ENCODE results near the gene KMT2D.

Gene KMT2D, protein sequence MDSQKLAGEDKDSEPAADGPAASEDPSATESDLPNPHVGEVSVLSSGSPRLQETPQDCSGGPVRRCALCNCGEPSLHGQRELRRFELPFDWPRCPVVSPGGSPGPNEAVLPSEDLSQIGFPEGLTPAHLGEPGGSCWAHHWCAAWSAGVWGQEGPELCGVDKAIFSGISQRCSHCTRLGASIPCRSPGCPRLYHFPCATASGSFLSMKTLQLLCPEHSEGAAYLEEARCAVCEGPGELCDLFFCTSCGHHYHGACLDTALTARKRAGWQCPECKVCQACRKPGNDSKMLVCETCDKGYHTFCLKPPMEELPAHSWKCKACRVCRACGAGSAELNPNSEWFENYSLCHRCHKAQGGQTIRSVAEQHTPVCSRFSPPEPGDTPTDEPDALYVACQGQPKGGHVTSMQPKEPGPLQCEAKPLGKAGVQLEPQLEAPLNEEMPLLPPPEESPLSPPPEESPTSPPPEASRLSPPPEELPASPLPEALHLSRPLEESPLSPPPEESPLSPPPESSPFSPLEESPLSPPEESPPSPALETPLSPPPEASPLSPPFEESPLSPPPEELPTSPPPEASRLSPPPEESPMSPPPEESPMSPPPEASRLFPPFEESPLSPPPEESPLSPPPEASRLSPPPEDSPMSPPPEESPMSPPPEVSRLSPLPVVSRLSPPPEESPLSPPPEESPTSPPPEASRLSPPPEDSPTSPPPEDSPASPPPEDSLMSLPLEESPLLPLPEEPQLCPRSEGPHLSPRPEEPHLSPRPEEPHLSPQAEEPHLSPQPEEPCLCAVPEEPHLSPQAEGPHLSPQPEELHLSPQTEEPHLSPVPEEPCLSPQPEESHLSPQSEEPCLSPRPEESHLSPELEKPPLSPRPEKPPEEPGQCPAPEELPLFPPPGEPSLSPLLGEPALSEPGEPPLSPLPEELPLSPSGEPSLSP (N-terminal part only)

GRCh38 chr12:49060237-49061156 is at the start of gene KMT2D:
Gene KMT2D, minus strand, starts transcription at chr12:49060794. Its CDS starts 5,470 bp downstream, at chr12:49055324.
- DNase-seq: peak; percentile 79

DNA sequence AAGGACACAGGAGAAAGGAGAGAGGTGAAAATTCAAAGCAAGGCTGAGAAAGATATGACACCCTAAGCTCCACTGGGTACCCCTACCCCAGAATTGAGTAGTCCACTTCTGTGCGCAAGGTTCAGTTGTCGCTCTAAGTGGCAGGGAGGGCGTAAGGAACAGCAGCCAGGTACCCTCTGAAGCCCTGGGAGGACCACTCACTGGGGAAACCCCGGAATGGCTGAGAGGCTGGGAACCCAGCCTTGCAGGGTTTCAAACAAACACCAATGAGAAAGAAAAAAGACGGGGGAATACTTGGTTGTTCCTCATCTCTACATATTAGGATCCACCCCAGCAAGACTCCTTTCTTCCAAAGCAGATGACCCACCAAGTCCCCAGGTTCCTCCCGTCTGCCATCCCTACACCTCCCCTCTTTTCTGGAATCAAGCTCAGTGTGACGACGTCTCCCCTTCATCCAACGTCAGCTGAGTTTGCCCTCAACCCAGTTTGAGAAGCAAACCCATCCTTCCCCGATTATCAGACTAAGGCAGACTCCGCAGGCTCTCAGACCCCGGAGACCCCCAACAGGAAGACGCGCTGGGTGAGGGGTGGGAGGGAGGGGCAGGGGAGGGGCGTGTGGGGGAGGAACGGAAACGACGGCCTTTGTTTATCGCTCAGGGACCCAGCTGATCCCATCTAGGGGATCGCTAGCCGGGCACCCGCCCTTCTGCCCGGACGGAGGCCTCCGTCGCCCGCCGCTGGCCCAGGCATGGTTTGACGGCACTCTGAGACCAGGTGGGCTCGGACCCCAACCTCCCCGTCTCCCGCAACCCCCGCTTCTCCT is 49.3 kb upstream of the KMT2D start:
- DNase-seq: no peak

DNA sequence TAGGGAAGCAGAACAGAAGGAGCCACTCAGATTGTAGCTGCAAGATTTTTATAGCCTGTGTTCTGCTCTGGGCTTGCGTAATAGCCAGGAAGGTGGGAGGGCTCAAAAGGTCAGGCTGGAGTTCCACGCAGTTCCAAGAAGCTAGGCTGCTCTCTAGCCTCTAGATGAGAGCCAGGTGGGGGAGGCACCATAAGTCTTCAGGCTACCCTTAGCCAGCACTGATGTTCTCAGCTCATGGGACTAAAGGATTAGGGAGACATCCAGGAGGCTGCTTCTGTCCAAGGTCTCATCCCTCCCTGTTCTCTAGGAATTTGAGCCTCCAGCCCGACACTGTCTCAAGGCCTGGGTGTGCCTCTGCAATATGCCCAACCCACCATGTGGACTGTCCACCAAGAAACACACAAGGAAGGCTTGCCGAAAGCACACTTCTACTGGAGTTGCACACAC is 48.4 kb upstream of the KMT2D start:
- no peak for DNase-seq

- DNase-seq: no peak
Observed at GRCh38 chr12:49105504-49106084, 45.0 kb upstream of the KMT2D start.

DNA sequence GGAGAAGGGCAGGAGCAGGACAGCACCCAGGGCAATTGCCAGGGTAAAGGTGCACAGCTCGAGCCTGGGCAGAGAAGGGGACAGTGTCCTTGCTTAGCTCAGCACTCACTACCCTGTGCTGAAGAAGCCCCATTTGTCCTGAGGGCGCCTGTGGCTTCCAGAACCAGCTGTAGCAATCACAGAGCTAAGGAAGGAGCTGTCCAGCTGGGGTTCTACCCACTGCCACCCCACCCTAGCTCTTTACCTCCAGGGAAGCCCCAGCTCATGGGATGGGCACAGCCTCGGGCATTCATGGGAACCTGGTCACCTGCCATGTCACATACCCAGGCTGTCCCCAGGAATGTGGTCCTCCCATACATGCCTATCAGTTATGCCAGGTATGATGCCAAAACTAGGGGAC is 44.2 kb upstream of the KMT2D start:
- DNase-seq: no peak

GRCh38 chr12:49100380-49100779 is 39.8 kb upstream of the KMT2D start:
- DNase-seq: no peak

DNA sequence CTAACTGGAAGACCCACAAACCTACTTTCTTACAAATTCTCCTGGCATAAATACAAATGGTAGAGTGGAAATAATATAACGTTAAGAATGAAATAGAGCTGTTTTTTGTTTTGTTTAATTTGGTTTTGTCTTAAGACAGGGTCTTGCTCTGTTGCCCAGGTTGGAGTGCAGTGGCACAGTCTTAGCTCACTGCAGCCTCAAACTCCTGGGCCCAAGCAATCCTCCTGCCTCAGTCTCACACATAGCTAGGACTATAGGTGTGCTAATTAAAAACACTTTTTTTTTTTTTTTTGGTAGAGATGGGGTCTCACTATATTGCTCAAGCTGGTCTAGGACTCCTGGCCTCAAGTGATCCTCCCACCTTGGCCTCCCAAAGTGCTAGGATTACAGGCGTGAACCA is 38.1 kb upstream of the KMT2D start:
- DNase-seq: no peak

GRCh38 chr12:49098035-49098451 is 37.4 kb upstream of the KMT2D start:
- peak; percentile 60 for DNase-seq

DNA sequence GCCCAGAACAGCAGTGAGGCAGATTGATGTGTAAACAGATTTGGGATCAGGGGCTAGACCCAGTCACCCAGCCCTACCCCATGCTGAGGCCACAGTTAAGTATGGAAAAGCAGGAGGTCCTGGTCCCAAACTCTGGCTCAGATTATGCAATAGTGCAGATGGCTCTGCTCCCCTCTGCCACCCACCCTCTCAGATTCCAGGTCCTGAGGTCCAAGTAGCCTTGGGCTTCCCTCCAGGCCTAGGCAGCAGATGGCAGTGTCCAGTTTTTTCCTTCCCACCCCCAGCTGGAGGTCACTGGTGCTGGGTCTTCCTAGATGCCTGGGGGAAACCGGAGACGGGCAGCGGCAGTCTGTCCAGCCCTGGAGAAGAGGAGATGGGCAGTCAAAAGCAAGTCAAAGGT is 36.8 kb upstream of the KMT2D start:
- DNase-seq: no peak

GRCh38 chr12:49094975-49095365 is 34.4 kb upstream of the KMT2D start:
- DNase-seq: no peak

DNA sequence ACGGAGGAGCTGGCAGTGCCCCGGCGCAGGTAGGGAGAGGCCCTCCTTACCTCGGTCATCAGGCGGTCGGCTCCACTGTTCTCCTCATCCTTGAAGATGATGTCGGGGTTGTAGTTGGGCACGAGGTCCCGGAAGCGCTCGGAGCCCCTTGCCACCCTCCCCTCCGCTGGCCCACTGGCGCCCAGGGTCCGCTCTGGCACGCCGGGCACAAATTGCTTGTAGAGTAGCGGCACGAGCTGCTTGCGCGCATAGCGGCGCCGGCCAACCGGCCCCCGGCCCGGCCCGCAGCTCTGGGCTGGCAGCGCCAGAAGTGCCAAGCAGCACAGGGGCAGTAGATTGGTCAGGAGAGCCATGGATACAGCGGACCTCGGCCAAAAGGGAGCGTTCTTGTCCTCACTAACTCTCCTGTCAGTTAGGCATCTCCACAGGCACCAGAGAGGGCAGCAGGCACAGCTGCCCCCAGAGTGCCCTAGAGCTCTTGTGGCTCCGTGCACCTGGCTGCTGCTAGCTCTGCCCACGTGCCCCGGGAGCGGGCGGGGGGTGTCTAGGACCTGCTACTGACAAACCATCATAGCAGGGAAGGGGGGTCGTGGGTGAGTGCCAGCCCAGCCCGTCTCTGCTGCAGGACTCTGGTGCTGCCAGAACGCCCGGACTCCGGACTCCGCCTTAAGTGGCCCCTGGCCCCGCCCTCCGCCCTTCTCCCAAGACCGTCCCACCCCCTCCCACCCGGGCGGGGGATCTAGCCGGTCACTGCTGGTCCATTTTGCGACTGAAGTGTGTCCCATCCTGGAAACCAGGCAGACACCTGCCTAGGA is 33.8 kb upstream of the KMT2D start, which contains the start of gene DHH:
TSS of gene DHH (minus strand) at position 642 of the 815 bp plus-strand sequence. CDS start at position 353, 289 bp downstream.
- no peak for DNase-seq

- no peak for DNase-seq
Observed at GRCh38 chr12:49093792-49094159, 33.2 kb upstream of the KMT2D start.

DNA sequence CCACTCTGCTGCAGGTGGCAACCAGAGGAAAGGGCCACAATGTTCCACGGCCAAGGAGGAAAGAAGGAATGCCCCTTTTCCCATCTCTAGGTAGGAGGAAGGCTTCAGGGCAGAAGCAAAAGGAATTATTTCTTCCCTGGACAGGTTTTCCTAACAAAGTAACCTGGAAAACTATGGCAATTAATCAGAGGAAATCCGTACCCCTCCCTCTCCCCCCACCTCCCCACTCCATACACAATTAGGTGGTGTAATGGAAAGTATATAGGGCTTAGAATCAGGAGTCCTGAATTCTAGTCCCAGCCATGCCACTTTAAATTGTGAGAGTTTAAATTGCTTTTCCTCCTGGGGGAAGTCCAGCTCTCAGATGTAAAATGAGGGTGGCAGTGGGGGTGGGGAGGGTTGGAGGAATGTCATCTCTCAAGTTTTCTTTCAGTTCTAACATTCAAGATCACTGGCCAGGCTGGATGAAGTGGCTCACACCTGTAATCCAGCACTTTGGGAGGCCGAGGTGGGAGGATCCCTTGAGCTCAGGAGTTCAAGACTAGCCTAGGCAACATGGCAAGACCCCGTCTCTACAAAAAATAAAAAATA is 32.3 kb upstream of the KMT2D start:
- no peak for DNase-seq

GRCh38 chr12:49092086-49092815 is 31.7 kb upstream of the KMT2D start:
- peak; percentile 64 for DNase-seq

DNA sequence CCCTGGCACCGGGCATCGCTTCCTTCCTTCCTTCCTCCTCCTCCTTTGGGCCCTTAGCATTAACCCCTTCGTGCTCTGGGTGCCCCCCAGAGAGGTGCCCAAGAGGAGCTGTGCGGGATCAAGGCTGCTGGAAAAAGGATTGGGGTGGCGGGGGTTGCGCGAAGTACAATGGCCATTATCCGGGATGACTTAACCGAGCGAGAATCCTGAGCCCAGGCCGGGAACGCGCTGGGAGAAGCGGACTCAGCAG is 31.2 kb upstream of the KMT2D start:
- no peak for DNase-seq

DNA sequence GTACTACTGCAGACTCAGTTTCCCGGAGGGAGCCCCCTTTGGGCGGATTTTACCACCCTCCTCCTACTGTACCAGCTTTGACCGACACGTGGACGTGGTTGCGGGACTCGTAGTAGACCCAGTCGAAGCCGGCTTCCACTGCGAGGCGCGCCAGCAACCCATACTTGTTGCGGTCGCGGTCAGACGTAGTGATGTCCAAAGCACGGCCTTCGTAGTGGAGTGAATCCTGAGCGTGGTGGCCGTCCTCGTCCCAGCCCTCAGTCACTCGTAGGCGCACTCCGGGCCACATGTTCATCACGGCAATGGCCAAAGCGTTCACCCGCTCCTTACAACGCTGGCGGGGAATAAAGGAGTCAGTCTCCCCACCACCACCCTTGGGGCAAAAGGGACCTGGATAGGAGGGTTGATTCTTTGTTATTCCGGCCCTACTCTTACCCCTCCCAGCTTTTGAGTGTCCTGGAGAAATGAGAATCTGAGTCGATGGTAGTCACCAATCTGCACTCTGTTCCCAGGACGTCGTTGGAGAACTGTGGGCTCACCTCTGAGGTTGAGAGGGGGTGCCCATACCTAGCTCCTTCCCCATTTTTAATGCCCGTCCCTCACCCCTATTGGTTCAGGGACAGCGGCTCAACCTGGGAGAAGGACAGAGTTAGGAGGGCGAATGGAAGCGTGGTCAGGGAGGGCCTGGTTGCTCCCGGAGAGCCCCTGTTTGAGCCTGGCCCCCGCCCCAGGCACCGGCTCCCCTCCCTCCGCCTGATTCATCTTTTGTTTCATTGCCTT is 30.7 kb upstream of the KMT2D start:
- DNase-seq: no peak

GRCh38 chr12:49089821-49090773 is 29.5 kb upstream of the KMT2D start:
- no peak for DNase-seq

GRCh38 chr12:49088932-49089330 is 28.3 kb upstream of the KMT2D start:
- no peak for DNase-seq

Measured in activated T-cell treated with anti-CD3 and anti-CD28 coated beads for 4 hours (primary cell).